Spleen (tissue), 11 donors: ENCODE data around the gene TUBGCP6. TPM values are rescaled to one million over a fixed set of nuclear protein-coding genes. Genes with fewer than 3 reads are reported as not detected.
A peak's percentile ranks its signal among the peaks of the same experiment; 100 is the strongest.

Experiments used
- DNase-seq: peaks from one replicate; pipeline ENCODE4 v3.0.0-alpha.2; 2020
- H3K27ac ChIP-seq, 8 donors: fragments of 200-600 bp; sonication (generic) in 7 of 8; 1 replicate in 4 of 8; 2 replicates in 4 of 8; pipeline versions ENCODE4 v1.5.0 to v1.8.0; 2016 to 2021; ENCODE audit warnings: inconsistent platforms in 4 of 8, mild to moderate bottlenecking in 4 of 8, moderate library complexity in 1 of 8
- H3K27me3 ChIP-seq, 7 donors: fragments of 200-600 bp; sonication (generic) in 6 of 7; replicated peaks in 1 of 7; 1 replicate in 4 of 7; 2 replicates in 3 of 7; pipeline versions ENCODE4 v1.5.0 to v1.8.0; 2016 to 2021; ENCODE audit warnings: inconsistent platforms in 3 of 7, mild to moderate bottlenecking in 1 of 7
- H3K36me3 ChIP-seq, 6 donors: fragments of 200-600 bp; sonication (generic) in 5 of 6; 1 replicate in 4 of 6; 2 replicates in 2 of 6; pipeline versions ENCODE4 v1.5.0 to v1.8.0; 2016 to 2021; ENCODE audit warnings: inconsistent platforms in 2 of 6
- H3K4me1 ChIP-seq, 6 donors: fragments of 200-600 bp; sonication (generic) in 5 of 6; 1 replicate in 3 of 6; 2 replicates in 3 of 6; pipeline versions ENCODE4 v1.5.0 to v1.8.0; 2016 to 2021; ENCODE audit warnings: inconsistent platforms in 3 of 6
- H3K4me3 ChIP-seq, 8 donors: fragments of 200-600 bp; sonication (generic) in 7 of 8; 1 replicate in 4 of 8; 2 replicates in 4 of 8; pipeline versions ENCODE4 v1.5.0 to v1.8.0; 2016 to 2021; ENCODE audit warnings: inconsistent platforms in 4 of 8, mild to moderate bottlenecking in 4 of 8, moderate library complexity in 2 of 8
- H3K9me3 ChIP-seq, 8 donors: fragments of 200-600 bp; sonication (generic) in 7 of 8; 1 replicate in 4 of 8; 2 replicates in 4 of 8; pipeline versions ENCODE4 v1.5.0 to v1.8.0; 2016 to 2021; ENCODE audit warnings: inconsistent platforms in 4 of 8
- CTCF ChIP-seq, 11 experiments: fragments of 200-600 bp in 7 of 11; fragments of 450-650 bp in 4 of 11; sonication (generic) in 4 of 11; IDR thresholded peaks in 8 of 11; conservative IDR thresholded peaks in 3 of 11; 1 replicate in 7 of 11; 2 replicates in 4 of 11; pipeline versions ENCODE4 v1.4.0 to v1.8.0; 2016 to 2021; ENCODE audit warnings: antibody characterized with exemption in 11 of 11, inconsistent platforms in 4 of 11, mild to moderate bottlenecking in 1 of 11
- POLR2A ChIP-seq, 3 donors: fragments of 450-650 bp; IDR thresholded peaks; one replicate each; pipeline ENCODE4 v1.5.1; 2017; ENCODE audit warnings: antibody characterized with exemption in 3 of 3, mild to moderate bottlenecking in 1 of 3
- POLR2AphosphoS5 ChIP-seq, 3 donors: sonication (generic); formaldehyde crosslinking; IDR thresholded peaks; one replicate each; pipeline ENCODE4 v1.5.1; 2017; ENCODE audit warnings: antibody characterized with exemption in 3 of 3
- WGBS, 5 donors: extraction: QIAGEN DNeasy Blood & Tissue Kit in 3 of 5; methylation state at CpG; one replicate each; pipeline versions ENCODE4 v1.1.5 to v1.1.7; 2013 to 2018; 5-methylcytosine and 5-hydroxymethylcytosine counted together
- intact Hi-C: fragments of 100-400 bp; cut with DNase I; formaldehyde crosslinking; loops from one replicate; pipeline ENCODE4 v1.15.0; 2023; ENCODE audit warnings: low total_unique reads
- polyA plus RNA-seq, 3 donors: library from polyadenylated mRNA; stranded (reverse); fragments of 200-250 nt; gene quantifications; one replicate each; pipeline ENCODE4 v1.2.1, GENCODE V29; 2013
- total RNA-seq, 7 donors: library from RNA; depleted of rRNA in 3 of 7; stranded (reverse); fragments of >200 nt in 3 of 7; fragmentation: NEBNext Ultra II Directional in 4 of 7; extraction: Animal tissue kit (Norgen Biotek cat#: 25700) in 4 of 7; gene quantifications; one replicate each; pipeline versions ENCODE4 v1.1.0 to v1.2.1, GENCODE V29; 2016 to 2021
- donor health status: healthy with polysubstance abuse.
- donor health status: DM: no; HTN: no; CAD: no; lungs with moderate emphysema.
- donor health status: DM: no; HTN: no; CAD: no.
- donor health status: Bipolar disorder and iron deficiency.
- donor health status: healthy.
- donor health status: DM: no; HTN: no; CAD: no.
- donor health status: DM: yes; HTN: yes; CAD: no.

TUBGCP6 gene
- total and polyA plus RNA-seq, 10 donors: 36.0 to 98.0 (median 69.3) TPM

GRCh38 chr22:50210378-50211139 is 34.3 kb downstream of the TUBGCP6 start:
- no peaks in the 10 kb centered on the region for H3K27me3 ChIP-seq
- TF ChIP-seq POLR2AphosphoS5 (IDR thresholded peaks at IDR 0.05): peak in 2 of 3 donors; percentile 14 to 39
- TF ChIP-seq POLR2A (IDR thresholded peaks at IDR 0.05): no peak
- H3K36me3 ChIP-seq: peaks cover 3 to 100% (median 74%) of the 10 kb centered on the region in 6 donors
- H3K4me1 ChIP-seq: peaks cover 3 to 53% (median 35%) of the 10 kb centered on the region in 6 donors
- WGBS, 5 donors: 86 to 95% (median 91%) methylated on average over 16 to 32 of the region's 32 CpGs
- H3K27ac ChIP-seq: no peak overlapping the region
- peak; percentile 81 for DNase-seq
- intact Hi-C loops: no loop called here
- no peaks in the 10 kb centered on the region for H3K9me3 ChIP-seq
- no peak overlapping the region for H3K4me3 ChIP-seq

GRCh38 chr22:50209893-50210292 is 34.9 kb downstream of the TUBGCP6 start:
- Histone ChIP-seq H3K4me1 (peaks cover 3 to 60% (median 38%) of the 10 kb centered on the region in 6 donors), H3K27me3 (no peaks in the 10 kb centered on the region), H3K9me3 (no peaks in the 10 kb centered on the region), H3K27ac (peak overlapping the region in 1 of 8 donors; percentile 8), H3K4me3 (no peak overlapping the region), H3K36me3 (peaks cover 3 to 100% (median 72%) of the 10 kb centered on the region in 6 donors)
- TF ChIP-seq POLR2A (IDR thresholded peaks at IDR 0.05) (no peak), CTCF (IDR thresholded peaks at IDR 0.05 in 8 of 11, conservative IDR thresholded peaks at IDR 0.05 in 3 of 11) (peak; percentile 78 to 91 (median 85)), POLR2AphosphoS5 (IDR thresholded peaks at IDR 0.05) (peak in 2 of 3 donors; percentile 64 to 69)
- WGBS, 5 donors: 57 to 66% (median 62%) methylated on average over 18 to 20 of the region's 20 CpGs
- peak; percentile 87 for DNase-seq
- intact Hi-C loops: loop anchor here (5.0 kb wide), 1 partner anchor 58 kb away; no protein-coding TSS in a partner anchor

GRCh38 chr22:50208939-50209892 is 35.6 kb downstream of the TUBGCP6 start:
- Histone ChIP-seq H3K36me3 (peaks cover 3 to 100% (median 68%) of the 10 kb centered on the region in 6 donors), H3K4me3 (no peak overlapping the region), H3K27me3 (no peaks in the 10 kb centered on the region), H3K9me3 (no peaks in the 10 kb centered on the region), H3K27ac (peak overlapping the region in 1 of 8 donors; percentile 8), H3K4me1 (peaks cover 3 to 66% (median 40%) of the 10 kb centered on the region in 6 donors)
- 81 to 94% (median 85%) methylated on average over 16 to 31 of the region's 31 CpGs for WGBS, 5 donors
- intact Hi-C loops: loop anchor here (5.0 kb wide), 1 partner anchor 57 kb away; no protein-coding TSS in a partner anchor
- TF ChIP-seq POLR2A (IDR thresholded peaks at IDR 0.05): no peak
- peak in 2 of 3 donors; percentile 8 to 36 for TF ChIP-seq POLR2AphosphoS5 (IDR thresholded peaks at IDR 0.05)
- peak; percentile 76 for DNase-seq

GRCh38 chr22:50208430-50208938 is 36.3 kb downstream of the TUBGCP6 start:
- Histone ChIP-seq H3K27ac (no peak overlapping the region), H3K9me3 (no peaks in the 10 kb centered on the region), H3K36me3 (peaks cover 3 to 100% (median 61%) of the 10 kb centered on the region in 6 donors), H3K27me3 (no peaks in the 10 kb centered on the region), H3K4me1 (peaks cover 3 to 74% (median 40%) of the 10 kb centered on the region in 6 donors), H3K4me3 (no peak overlapping the region)
- WGBS, 5 donors: 85 to 94% (median 92%) methylated on average over 18 to 22 of the region's 22 CpGs
- TF ChIP-seq POLR2AphosphoS5 (IDR thresholded peaks at IDR 0.05) (no peak), CTCF (IDR thresholded peaks at IDR 0.05 in 8 of 11, conservative IDR thresholded peaks at IDR 0.05 in 3 of 11) (no peak), POLR2A (IDR thresholded peaks at IDR 0.05) (no peak)
- intact Hi-C loops: loop anchor here (5.0 kb wide), 1 partner anchor 56 kb away; no protein-coding TSS in a partner anchor
- DNase-seq: no peak
